ENCODE measurements around the gene BTBD6. TPM values are rescaled to one million over a fixed set of nuclear protein-coding genes. Genes with fewer than 3 reads are reported as not detected.
"Not testable (repeated sequence)": the region's sequence is repeated elsewhere in the genome, so short reads cannot be mapped to it uniquely, and the experiment has no call there.

The BTBD6 gene
- total RNA-seq, 4 donors from 2014 or later, result 52.2 to 69.6 (median 64.4) TPM

- Histone ChIP-seq H3K27ac (no peak overlapping the region), H3K27me3 (no peaks in the 10 kb centered on the region), H3K36me3 (no peaks in the 10 kb centered on the region), H3K4me3 (no peak overlapping the region), H3K4me1 (no peaks in the 10 kb centered on the region), H3K9me3 (no peaks in the 10 kb centered on the region)
- in situ Hi-C loops (cut with MboI; ENCODE audit: low pct_ligation_motif_present in 1 of 4, low pct_unique_long_range_greater_than_20kb in 1 of 4, low sequenced_read_pairs in 3 of 4) (no loop called here), intact Hi-C loops (cut with DNase I; ENCODE audit: low total_unique reads) (no loop called here)
- 76 to 90% methylated on average over 3 to 15 of the region's 15 CpGs for WGBS, 2 donors (ENCODE audit: low coverage in 1 of 2)
- no peak for TF ChIP-seq POLR2A (IDR thresholded peaks at IDR 0.05)
- no peak for TF ChIP-seq POLR2AphosphoS5 (IDR thresholded peaks at IDR 0.05)
- no peak for TF ChIP-seq CTCF (IDR thresholded peaks at IDR 0.05)
- no peak for TF ChIP-seq EP300 (IDR thresholded peaks at IDR 0.05; ENCODE audit: low read depth)
- no peak for DNase-seq
Observed at GRCh38 chr14:105272623-105273022, 24.3 kb downstream of the BTBD6 start.

DNA sequence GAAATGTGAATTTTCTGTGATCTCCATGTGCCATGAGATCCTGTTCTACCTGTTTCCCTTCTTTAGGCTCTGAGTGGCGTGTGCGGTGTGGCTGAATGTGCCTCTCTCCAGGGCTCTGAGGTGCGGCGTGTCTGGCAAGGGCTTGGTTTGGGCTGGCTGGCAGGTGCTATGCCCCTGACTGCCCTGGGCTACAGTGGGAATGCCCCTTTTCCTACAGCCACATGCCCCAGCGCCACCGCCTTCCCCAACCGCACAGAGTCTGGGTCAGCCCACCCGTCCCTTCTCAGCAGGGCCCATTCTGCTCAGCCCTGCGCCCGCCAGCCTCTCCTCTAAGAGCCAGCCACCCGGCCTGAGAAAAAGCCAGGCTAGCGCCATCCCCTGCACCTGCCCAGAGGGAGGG, 24.7 kb downstream of the BTBD6 start:
- no peaks in the 10 kb centered on the region for H3K36me3 ChIP-seq
- no peak overlapping the region for H3K27ac ChIP-seq
- H3K27me3 ChIP-seq, result no peaks in the 10 kb centered on the region
- no peaks in the 10 kb centered on the region for H3K4me1 ChIP-seq
- no peak for DNase-seq
- H3K4me3 ChIP-seq, result no peak overlapping the region
- in situ Hi-C loops (cut with MboI; ENCODE audit: low pct_ligation_motif_present in 1 of 4, low pct_unique_long_range_greater_than_20kb in 1 of 4, low sequenced_read_pairs in 3 of 4) (no loop called here), intact Hi-C loops (cut with DNase I; ENCODE audit: low total_unique reads) (no loop called here)
- no peaks in the 10 kb centered on the region for H3K9me3 ChIP-seq
- WGBS, 2 donors (ENCODE audit: low coverage in 1 of 2), result 80 to 82% methylated on average over 1 to 11 of the region's 12 CpGs
- TF ChIP-seq POLR2A (IDR thresholded peaks at IDR 0.05) (no peak), EP300 (IDR thresholded peaks at IDR 0.05; ENCODE audit: low read depth) (no peak), POLR2AphosphoS5 (IDR thresholded peaks at IDR 0.05) (no peak), CTCF (IDR thresholded peaks at IDR 0.05) (no peak)

- no peak for TF ChIP-seq POLR2A (IDR thresholded peaks at IDR 0.05)
- TF ChIP-seq POLR2AphosphoS5 (IDR thresholded peaks at IDR 0.05), result no peak
- no peak for TF ChIP-seq EP300 (IDR thresholded peaks at IDR 0.05; ENCODE audit: low read depth)
- no peak for TF ChIP-seq CTCF (IDR thresholded peaks at IDR 0.05)
- Histone ChIP-seq H3K36me3 (no peaks in the 10 kb centered on the region), H3K27me3 (no peaks in the 10 kb centered on the region), H3K4me3 (no peak overlapping the region), H3K27ac (no peak overlapping the region), H3K9me3 (no peaks in the 10 kb centered on the region), H3K4me1 (peaks cover 0 to 10% (median 0%) of the 10 kb centered on the region in 4 donors)
- intact Hi-C loops (cut with DNase I; ENCODE audit: low total_unique reads), result no loop called here
- no peak for DNase-seq
- in situ Hi-C loops (cut with MboI; ENCODE audit: low pct_ligation_motif_present in 1 of 4, low pct_unique_long_range_greater_than_20kb in 1 of 4, low sequenced_read_pairs in 3 of 4), result loop anchor here in 1 of 4 donors (25.0 kb wide), 1 partner anchor 187 kb away; no protein-coding TSS in a partner anchor
- 93% methylated on average over 6 of the region's 6 CpGs; no CpG with 5 or more reads in 1 of the 2 donors for WGBS, 2 donors (ENCODE audit: low coverage in 1 of 2)
Observed at GRCh38 chr14:105274637-105275036, 26.3 kb downstream of the BTBD6 start.

DNA sequence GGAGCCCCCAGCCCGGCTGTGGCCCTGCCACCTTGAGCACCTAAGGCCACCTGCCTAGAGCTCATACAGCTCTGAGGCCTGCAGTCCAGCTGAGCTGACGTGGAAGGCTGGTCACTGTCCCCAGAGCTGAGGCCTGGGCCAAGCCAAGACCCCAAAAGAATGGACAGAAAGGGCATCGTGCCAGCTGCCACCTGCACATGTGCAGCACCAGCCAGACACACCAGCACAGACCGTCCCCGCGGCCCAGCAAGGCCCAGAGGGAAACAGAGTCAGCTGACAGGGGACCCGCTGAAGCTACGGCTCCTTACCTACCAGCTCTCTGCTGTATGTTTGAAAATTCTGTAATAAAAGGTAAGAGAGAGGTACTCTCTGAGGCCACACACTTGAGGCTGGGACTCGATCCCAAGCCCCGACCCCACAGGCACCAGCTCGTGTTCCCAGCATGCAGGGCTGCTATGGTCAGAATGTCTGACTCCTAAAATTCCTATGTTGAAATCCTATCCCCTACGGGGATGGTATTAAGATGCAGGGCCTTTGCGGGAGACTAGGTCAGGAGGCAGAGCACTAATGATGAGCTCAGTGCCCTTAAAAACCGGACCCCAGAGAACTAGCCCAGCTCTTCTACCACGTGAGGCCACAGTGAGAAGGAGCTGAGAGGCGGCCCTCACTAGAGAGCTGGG, 27.1 kb downstream of the BTBD6 start:
- 78% methylated on average over 14 of the region's 16 CpGs; no CpG with 5 or more reads in 1 of the 2 donors for WGBS, 2 donors (ENCODE audit: low coverage in 1 of 2)
- Histone ChIP-seq H3K9me3 (no peaks in the 10 kb centered on the region), H3K36me3 (no peaks in the 10 kb centered on the region), H3K4me1 (peaks cover 0 to 12% (median 0%) of the 10 kb centered on the region in 4 donors), H3K27ac (no peak overlapping the region), H3K27me3 (no peaks in the 10 kb centered on the region), H3K4me3 (no peak overlapping the region)
- intact Hi-C loops (cut with DNase I; ENCODE audit: low total_unique reads) (no loop called here), in situ Hi-C loops (cut with MboI; ENCODE audit: low pct_ligation_motif_present in 1 of 4, low pct_unique_long_range_greater_than_20kb in 1 of 4, low sequenced_read_pairs in 3 of 4) (loop anchor here in 1 of 4 donors (25.0 kb wide), 1 partner anchor 188 kb away; no protein-coding TSS in a partner anchor)
- no peak for DNase-seq
- TF ChIP-seq POLR2A (IDR thresholded peaks at IDR 0.05), result no peak
- TF ChIP-seq CTCF (IDR thresholded peaks at IDR 0.05), result no peak
- no peak for TF ChIP-seq POLR2AphosphoS5 (IDR thresholded peaks at IDR 0.05)
- TF ChIP-seq EP300 (IDR thresholded peaks at IDR 0.05; ENCODE audit: low read depth), result no peak

DNA sequence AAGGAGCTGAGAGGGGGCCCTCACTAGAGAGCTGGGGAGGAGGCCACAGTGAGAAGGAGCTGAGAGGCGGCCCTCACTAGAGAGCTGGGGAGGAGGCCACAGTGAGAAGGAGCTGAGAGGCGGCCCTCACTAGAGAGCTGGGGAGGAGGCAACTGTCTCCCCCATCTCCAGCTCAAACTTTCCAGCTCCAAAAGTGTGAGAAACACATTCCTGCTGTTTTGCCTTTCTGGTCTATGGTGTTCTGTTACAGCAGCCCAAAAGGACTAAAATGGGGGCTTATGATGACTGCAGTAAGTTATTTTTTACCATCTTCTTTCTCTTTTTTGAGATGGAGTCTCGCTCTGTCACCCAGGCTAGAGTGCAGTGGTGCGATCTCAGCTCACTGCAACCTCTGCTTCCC, 29.1 kb downstream of the BTBD6 start:
- H3K27me3 ChIP-seq; H3K4me3 ChIP-seq; H3K36me3 ChIP-seq; intact Hi-C loops (cut with DNase I; ENCODE audit: low total_unique reads); DNase-seq; H3K27ac ChIP-seq; H3K9me3 ChIP-seq: not testable (repeated sequence)
- in situ Hi-C loops (cut with MboI; ENCODE audit: low pct_ligation_motif_present in 1 of 4, low pct_unique_long_range_greater_than_20kb in 1 of 4, low sequenced_read_pairs in 3 of 4), result loop anchor here in 1 of 4 donors (25.0 kb wide), 1 partner anchor 190 kb away; no protein-coding TSS in a partner anchor
- H3K4me1 ChIP-seq, result peaks cover 0 to 16% (median 0%) of the 10 kb centered on the region in 4 donors
- 80% methylated on average over 2 of the region's 4 CpGs for WGBS, 2 donors (ENCODE audit: low coverage in 1 of 2)

Data from transverse colon (tissue), 4 donors.